ENCODE data around the gene SNX25.

GRCh38 chr4:185232370-185232769, 23.0 kb downstream of the SNX25 start:
- TF ChIP-seq CTCF (IDR thresholded peaks at IDR 0.05) (no peak), POLR2AphosphoS5 (IDR thresholded peaks at IDR 0.05) (no peak)

Data from esophagus muscularis mucosa (tissue), 3 donors.